D341Med (cell line): Measurements from ENCODE around the gene ATXN7L2.
A peak's percentile ranks its signal among the peaks of the same experiment; 100 is the strongest.

ENCODE experiments used
- DNase-seq: peaks from one replicate; pipeline ENCODE4 v3.0.0; 2012; ENCODE audit warnings: low spot score

The ATXN7L2 gene

GRCh38 chr1:109499081-109499480, 15.4 kb downstream of the ATXN7L2 start:
- DNase-seq: no peak

- peak; percentile 53 for DNase-seq
Measured at GRCh38 chr1:109499661-109500536, 16.2 kb downstream of the ATXN7L2 start.

GRCh38 chr1:109500941-109501381, 17.3 kb downstream of the ATXN7L2 start:
- no peak for DNase-seq

- no peak for DNase-seq
Measured at GRCh38 chr1:109501644-109502363, 18.1 kb downstream of the ATXN7L2 start.

- no peak for DNase-seq
Measured at GRCh38 chr1:109502364-109502851, 18.7 kb downstream of the ATXN7L2 start.

GRCh38 chr1:109503935-109504334, 20.2 kb downstream of the ATXN7L2 start:
- no peak for DNase-seq

GRCh38 chr1:109504974-109505373, 21.3 kb downstream of the ATXN7L2 start:
- DNase-seq: no peak

GRCh38 chr1:109508001-109508872, 24.5 kb downstream of the ATXN7L2 start:
- no peak for DNase-seq

- DNase-seq: no peak
Measured at GRCh38 chr1:109508873-109509175, 25.1 kb downstream of the ATXN7L2 start.

GRCh38 chr1:109509176-109510134, 25.8 kb downstream of the ATXN7L2 start, which contains the start of gene AMIGO1:
Gene AMIGO1 (minus strand): TSS chr1:109509727. CDS start chr1:109508912, 815 bp downstream.
- DNase-seq: peak; percentile 94

- no peak for DNase-seq
Measured at GRCh38 chr1:109513110-109513710, 29.5 kb downstream of the ATXN7L2 start.

GRCh38 chr1:109514846-109515245, 31.1 kb downstream of the ATXN7L2 start:
- no peak for DNase-seq

GRCh38 chr1:109516872-109517271, 33.2 kb downstream of the ATXN7L2 start:
- no peak for DNase-seq

GRCh38 chr1:109517337-109517736, 33.6 kb downstream of the ATXN7L2 start:
- DNase-seq: no peak

- DNase-seq: no peak
Measured at GRCh38 chr1:109521002-109521951, 37.6 kb downstream of the ATXN7L2 start.

- no peak for DNase-seq
Measured at GRCh38 chr1:109522026-109522425, 38.3 kb downstream of the ATXN7L2 start.

- no peak for DNase-seq
Measured at GRCh38 chr1:109523706-109524105, 40.0 kb downstream of the ATXN7L2 start.

GRCh38 chr1:109527098-109527811, 43.5 kb downstream of the ATXN7L2 start:
- no peak for DNase-seq
